Stimulated activated CD4-positive, alpha-beta T cell treated with anti-CD3 and anti-CD28 coated beads, Interleukin-4, amount 100 ng/mL, for 1 hour (primary cell): ENCODE data around the gene PLXNA3.

Experiments used
- DNase-seq: peaks from one replicate; pipeline ENCODE4 v3.0.0-alpha.2; 2020

The PLXNA3 gene

GRCh38 chrX:154458116-154458953 lies at the start of gene PLXNA3:
PLXNA3 (plus strand) TSS chrX:154458281; CDS start chrX:154460184, 1,903 bp downstream.
- peak; percentile 67 for DNase-seq

DNA sequence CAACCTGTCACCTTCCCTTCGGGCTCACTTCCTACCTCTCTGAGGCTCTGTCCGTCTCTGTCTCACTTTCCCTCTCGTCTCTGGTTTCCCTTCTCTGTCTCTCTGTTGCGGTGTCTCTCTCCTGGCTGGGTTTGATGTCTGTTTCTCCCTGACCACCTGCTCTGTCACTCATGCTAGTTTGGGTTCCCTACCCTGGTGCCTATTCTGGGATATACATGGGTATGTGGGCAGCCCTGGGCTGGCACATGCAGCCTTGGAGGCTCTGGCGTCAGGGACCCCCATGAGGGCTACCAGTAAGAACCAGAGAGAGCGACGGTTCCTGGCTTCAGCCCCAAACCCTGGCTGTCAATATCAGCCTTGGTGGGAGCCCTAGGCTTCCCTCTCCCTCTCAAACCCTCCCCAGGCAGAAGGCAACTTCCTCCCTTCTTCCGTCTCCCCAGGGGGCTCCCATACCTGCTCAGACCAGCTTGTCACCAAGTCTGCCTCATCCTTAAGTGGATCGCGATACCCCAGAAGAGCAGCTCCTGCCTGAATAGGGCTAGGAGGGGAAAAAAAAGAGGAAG lies 49.3 kb upstream of the PLXNA3 start:
- no peak for DNase-seq

DNA sequence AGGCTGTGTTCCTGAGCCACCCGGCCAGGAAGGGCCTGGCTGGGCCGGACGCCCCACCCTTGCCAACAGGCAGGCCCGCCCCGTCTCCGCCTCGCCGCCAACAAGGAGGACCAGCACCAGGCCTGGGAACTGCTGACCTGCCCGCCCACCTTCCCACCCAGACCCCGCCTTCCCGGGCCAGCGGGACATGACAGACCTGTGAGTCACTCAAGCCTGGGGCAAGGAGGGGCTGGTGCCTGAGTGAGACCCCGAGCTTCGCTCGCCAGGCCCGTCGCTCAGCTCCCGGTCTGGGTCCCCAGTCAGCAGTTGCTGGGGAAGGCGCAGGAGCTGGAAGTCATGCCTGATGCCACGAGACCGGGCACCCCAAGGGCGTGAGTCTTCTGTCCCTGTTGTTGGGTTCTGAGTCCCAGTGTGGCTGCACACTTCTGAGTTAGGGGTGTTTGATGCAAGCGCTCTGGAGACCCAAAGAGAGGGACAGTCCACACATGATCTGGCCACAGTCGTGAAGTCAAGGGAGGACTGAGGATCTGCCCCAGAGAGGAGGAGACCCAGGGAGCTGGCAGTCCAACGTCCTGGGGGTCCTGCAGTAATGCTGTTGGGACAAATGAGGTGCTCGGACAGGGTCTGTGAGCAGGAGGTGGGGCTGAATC lies 48.7 kb upstream of the PLXNA3 start, which contains the start of gene DNASE1L1:
Gene DNASE1L1 (minus strand): TSS at position 33 of the 650 bp plus-strand sequence. CDS start 3,686 bp downstream, outside the sequence.
- DNase-seq = no peak

GRCh38 chrX:154411981-154412340 lies 46.1 kb upstream of the PLXNA3 start:
- peak; percentile 67 for DNase-seq

GRCh38 chrX:154412468-154412867 lies 45.6 kb upstream of the PLXNA3 start:
- peak; percentile 15 for DNase-seq

GRCh38 chrX:154413142-154413541 lies 44.9 kb upstream of the PLXNA3 start:
- no peak for DNase-seq

- no peak for DNase-seq
Measured at GRCh38 chrX:154417157-154417556, 40.9 kb upstream of the PLXNA3 start.

GRCh38 chrX:154419189-154419588 lies 38.9 kb upstream of the PLXNA3 start:
- no peak for DNase-seq

- no peak for DNase-seq
Measured at GRCh38 chrX:154419688-154420401, 38.2 kb upstream of the PLXNA3 start.

- DNase-seq = no peak
Measured at GRCh38 chrX:154420402-154420756, 37.7 kb upstream of the PLXNA3 start.

GRCh38 chrX:154426916-154427770 lies 30.9 kb upstream of the PLXNA3 start:
- DNase-seq = no peak

DNA sequence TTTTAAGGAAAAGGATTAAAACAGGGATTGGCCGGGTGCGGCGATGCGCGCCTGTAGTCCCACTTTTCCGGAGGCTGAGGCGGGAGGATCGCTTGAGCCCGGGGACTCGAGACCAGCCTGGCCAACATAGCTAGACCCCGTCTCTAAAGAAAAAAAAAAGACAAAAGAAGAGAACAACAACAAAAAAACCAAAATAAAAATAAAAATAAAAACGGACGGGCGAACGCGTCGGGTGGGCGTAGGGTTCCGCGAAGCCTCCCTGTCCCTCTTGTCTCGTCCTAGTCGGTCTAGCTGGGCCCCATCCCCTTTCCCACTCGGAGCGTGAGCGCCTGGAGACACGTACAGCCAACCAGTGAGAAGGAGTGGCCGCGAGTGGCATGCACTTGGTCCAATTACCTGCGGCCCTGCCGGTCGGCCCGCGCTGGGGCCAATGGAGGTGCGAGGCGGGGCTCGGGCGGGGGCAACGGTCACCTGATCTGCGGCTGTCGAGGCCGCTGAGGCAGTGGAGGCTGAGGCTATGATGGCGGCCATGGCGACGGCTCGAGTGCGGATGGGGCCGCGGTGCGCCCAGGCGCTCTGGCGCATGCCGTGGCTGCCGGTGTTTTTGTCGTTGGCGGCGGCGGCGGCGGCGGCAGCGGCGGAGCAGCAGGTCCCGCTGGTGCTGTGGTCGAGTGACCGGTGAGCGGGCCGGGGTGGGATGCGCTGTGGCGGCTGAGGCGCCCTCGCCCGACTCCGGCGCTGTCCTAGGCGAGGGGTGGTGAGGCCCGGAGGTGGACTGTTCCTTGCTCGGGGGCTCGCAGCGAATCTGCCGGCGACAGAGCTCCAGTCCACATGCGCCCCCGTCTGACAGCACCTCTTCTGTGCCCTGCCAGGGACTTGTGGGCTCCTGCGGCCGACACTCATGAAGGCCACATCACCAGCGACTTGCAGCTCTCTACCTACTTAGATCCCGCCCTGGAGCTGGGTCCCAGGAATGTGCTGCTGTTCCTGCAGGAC lies 29.6 kb upstream of the PLXNA3 start, which contains the start of gene ATP6AP1:
Gene ATP6AP1 (plus strand): TSS at position 502 of the 996 bp plus-strand sequence. CDS start 16 bp downstream, at position 518.
- peak; percentile 86 for DNase-seq

GRCh38 chrX:154429711-154430110 lies 28.4 kb upstream of the PLXNA3 start:
- no peak for DNase-seq

- no peak for DNase-seq
Measured at GRCh38 chrX:154430479-154430878, 27.6 kb upstream of the PLXNA3 start.

DNA sequence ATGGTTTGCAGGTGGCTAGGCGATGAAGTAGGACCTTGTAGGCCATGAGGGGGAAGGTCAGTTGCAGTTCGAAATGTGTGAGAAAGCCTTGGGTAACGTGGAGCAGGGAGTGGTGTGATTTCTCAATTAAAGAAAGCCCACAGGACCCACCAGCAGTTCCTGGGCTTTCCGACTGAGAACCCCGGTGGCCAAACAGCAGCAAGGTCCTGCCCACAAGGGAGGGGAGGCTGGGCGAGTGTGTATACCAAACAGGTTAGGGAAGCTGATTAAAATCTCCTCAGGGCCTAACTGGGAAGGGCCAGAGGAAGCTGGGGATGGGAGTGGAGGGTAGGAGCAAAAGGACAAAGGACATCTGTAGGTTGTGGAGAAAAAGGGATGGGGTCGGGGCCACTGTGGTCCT lies 27.2 kb upstream of the PLXNA3 start:
- no peak for DNase-seq

DNA sequence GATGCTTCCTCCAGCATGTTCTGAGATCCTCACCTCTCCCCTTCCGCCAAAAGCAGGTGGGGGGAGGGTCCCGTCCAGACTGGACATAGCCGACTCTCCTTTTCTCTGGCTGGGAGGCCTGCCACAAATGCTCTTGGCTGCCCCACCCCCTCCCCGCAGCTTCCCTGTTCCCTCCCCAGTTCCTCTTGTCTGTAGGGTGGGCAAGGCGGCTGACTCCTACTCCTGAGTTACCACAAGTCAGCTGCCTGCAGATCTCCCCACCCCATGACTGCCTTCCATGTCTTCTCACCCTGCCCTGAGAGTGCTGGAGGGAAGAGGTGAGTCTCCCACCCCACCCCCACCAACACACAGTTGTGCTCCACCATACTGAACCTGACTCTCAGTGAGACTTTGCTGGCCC lies 26.7 kb upstream of the PLXNA3 start:
- DNase-seq = no peak

DNA sequence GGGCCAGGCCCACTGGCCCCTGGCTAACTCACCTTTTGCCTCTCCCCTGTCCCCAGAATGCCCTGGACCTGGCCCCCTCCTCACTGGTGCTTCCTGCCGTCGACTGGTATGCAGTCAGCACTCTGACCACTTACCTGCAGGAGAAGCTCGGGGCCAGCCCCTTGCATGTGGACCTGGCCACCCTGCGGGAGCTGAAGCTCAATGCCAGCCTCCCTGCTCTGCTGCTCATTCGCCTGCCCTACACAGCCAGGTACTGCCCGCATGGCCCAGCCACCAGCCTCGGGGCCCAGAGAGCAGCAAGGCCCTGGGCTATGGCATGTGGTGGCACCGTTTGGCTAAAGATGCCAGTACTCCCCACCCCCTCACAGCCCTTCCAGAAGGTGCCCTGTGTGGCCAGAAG lies 25.9 kb upstream of the PLXNA3 start:
- DNase-seq = no peak

DNA sequence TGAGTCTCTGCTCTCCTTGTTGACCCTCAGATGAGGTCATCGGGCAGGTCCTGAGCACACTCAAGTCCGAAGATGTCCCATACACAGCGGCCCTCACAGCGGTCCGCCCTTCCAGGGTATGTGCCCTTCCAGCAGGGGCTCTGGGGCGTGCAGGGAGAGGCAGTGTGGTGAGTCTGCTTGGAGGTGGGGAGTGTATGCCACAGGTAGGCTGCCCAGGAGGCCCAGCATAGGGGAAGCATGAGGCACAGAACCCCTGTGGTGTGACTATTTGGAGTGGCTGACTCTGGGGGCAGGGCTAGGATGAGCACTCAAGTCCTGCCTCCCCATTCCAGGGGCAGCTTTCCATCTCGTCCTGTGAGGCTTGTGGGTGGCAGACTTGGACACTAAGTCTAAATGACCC lies 24.5 kb upstream of the PLXNA3 start:
- DNase-seq = no peak

DNA sequence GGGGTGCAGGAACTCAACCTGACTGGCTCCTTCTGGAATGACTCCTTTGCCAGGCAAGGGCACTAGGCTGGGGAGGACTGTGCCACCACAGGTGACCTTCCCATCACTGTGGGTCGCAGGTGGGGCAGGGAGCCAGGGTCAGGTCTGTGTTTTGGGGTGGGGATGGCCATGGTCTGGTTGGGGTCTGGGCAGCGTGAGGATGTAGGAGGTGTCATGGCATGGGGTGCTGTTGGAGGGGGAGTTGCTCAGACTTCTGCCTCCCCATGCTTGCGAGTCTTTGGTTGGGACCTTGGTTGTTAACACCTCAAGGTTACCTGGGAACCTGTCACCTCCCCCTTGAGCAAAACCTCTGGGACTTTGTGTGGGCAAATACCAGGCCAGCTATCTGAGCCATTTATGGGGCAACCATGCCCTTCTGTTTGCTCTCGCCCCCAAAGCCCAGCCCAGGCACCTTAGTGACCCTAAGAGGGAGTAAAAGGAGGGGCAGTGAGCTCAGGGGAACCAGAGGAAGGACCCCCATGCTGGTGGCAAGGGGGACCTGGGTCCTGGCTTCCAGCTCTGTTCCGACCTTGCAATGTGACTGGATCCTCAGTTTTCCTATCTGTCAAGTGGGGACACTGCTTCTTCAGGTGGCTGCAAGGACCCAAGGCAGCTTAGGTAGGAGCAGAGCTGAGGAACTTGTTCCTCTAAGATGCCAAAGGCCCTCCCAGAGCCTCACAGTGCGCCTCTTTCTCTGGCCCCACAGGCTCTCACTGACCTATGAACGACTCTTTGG lies 23.5 kb upstream of the PLXNA3 start:
- no peak for DNase-seq

DNA sequence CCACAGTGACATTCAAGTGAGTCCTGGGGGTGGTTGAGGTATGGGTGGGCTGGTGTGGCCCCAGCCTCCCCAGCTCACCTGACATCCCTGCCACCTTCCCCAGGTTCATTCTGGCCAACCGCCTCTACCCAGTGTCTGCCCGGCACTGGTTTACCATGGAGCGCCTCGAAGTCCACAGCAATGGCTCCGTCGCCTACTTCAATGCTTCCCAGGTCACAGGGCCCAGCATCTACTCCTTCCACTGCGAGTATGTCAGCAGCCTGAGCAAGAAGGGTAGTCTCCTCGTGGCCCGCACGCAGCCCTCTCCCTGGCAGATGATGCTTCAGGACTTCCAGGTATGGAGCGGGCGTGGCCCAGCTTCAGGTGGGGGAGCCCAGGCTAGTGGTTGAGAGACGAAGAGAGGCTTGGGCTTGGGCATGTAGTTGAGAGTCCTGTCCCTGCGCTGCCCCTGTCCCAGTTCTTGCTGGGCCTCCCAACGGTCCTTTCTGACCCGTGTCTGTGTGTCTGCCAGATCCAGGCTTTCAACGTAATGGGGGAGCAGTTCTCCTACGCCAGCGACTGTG lies 22.8 kb upstream of the PLXNA3 start:
- DNase-seq = no peak
